Osteoblast (primary cell): ENCODE measurements around the gene SLC23A1. TPM values are rescaled to one million over a fixed set of nuclear protein-coding genes. Genes with fewer than 3 reads are reported as not detected.

Experiments
- DNase-seq: peaks from one replicate; pipeline ENCODE4 v3.0.0; 2011; ENCODE audit warnings: low spot score, mixed read lengths; ENCODE audit not compliant: insufficient read length; ENCODE audit errors: missing footprints
- H2AFZ ChIP-seq: 2 replicates; pipeline ENCODE4 v1.6.0; 2011; ENCODE audit warnings: mild to moderate bottlenecking, low read length
- H3K27ac ChIP-seq: 2 replicates; pipeline ENCODE4 v1.5.1; 2011; ENCODE audit warnings: mild to moderate bottlenecking, low read depth, low read length, moderate library complexity
- H3K27me3 ChIP-seq: 2 replicates; pipeline ENCODE4 v1.6.0; 2012; ENCODE audit warnings: mild to moderate bottlenecking, control low read depth, inconsistent platforms, low read length, moderate library complexity; ENCODE audit not compliant: insufficient read depth
- H3K36me3 ChIP-seq: 2 replicates; pipeline ENCODE4 v1.5.1; 2011; ENCODE audit warnings: mild to moderate bottlenecking, low read length, control low read depth, moderate library complexity; ENCODE audit not compliant: insufficient read depth
- H3K4me1 ChIP-seq: 2 replicates; pipeline ENCODE4 v1.5.1; 2011; ENCODE audit warnings: mild to moderate bottlenecking, low read length, control low read depth, moderate library complexity; ENCODE audit not compliant: insufficient read depth
- H3K4me2 ChIP-seq: 2 replicates; pipeline ENCODE4 v1.6.0; 2011; ENCODE audit warnings: mild to moderate bottlenecking, low read length; ENCODE audit not compliant: insufficient read depth
- H3K4me3 ChIP-seq: fragments of 200-600 bp; sonication (generic); 3 replicates; pipeline ENCODE4 v1.5.1; 2012; ENCODE audit warnings: mild to moderate bottlenecking, low read length, inconsistent platforms; ENCODE audit not compliant: insufficient read depth
- H3K79me2 ChIP-seq: 2 replicates; pipeline ENCODE4 v1.6.0; 2012; ENCODE audit warnings: mild to moderate bottlenecking, low read length, control low read depth, inconsistent platforms; ENCODE audit not compliant: insufficient read depth
- H3K9me3 ChIP-seq: 2 replicates; pipeline ENCODE4 v1.5.1; 2011; ENCODE audit warnings: low read depth, low read length, control low read depth
- H4K20me1 ChIP-seq: 2 replicates; pipeline ENCODE4 v1.6.0; 2012; ENCODE audit warnings: mild to moderate bottlenecking, low read length, control low read depth; ENCODE audit not compliant: insufficient read depth
- CTCF ChIP-seq: IDR thresholded peaks from 2 replicates; pipeline ENCODE4 v1.5.1; 2011; ENCODE audit warnings: mild to moderate bottlenecking, low read depth, low read length, moderate library complexity; ENCODE audit errors: extremely low read depth
- total RNA-seq: library from RNA; depleted of rRNA; stranded (reverse); fragments of >200 nt; gene quantifications from 2 replicates; pipeline ENCODE4 v1.2.3, GENCODE V29; 2012

The SLC23A1 gene
- total RNA-seq, 1 donor: not detected

GRCh38 chr5:139342423-139342723 lies 40.7 kb downstream of the SLC23A1 start:
- Histone ChIP-seq H3K4me2 (peak overlapping the region; percentile 100), H4K20me1 (peaks cover 40% of the 10 kb centered on the region)

GRCh38 chr5:139341689-139342422 lies 41.2 kb downstream of the SLC23A1 start, which contains the start of gene PAIP2:
Gene PAIP2 (plus strand): TSS chr5:139341854. CDS start chr5:139363785, 21,931 bp downstream.
- peak within 1 kb of the TSS; percentile 99 for H3K4me3 ChIP-seq
- peaks cover 53% of the 10 kb centered on the region for H3K79me2 ChIP-seq
- peak within 1 kb of the TSS; percentile 100 for H3K27ac ChIP-seq

More at GRCh38 chr5:139342423-139342723, 40.7 kb downstream of the SLC23A1 start:
- peak; percentile 50 for DNase-seq
- Histone ChIP-seq H3K79me2 (peaks cover 58% of the 10 kb centered on the region), H3K36me3 (peaks cover 4% of the 10 kb centered on the region), H3K27ac (peak overlapping the region; percentile 100), H3K4me3 (peak overlapping the region; percentile 99), H3K4me1 (peaks cover 22% of the 10 kb centered on the region), H3K27me3 (no peaks in the 10 kb centered on the region), H3K9me3 (no peaks in the 10 kb centered on the region), H2AFZ (no peak overlapping the region)
- TF ChIP-seq CTCF: no peak

GRCh38 chr5:139341187-139341688 lies 41.9 kb downstream of the SLC23A1 start:
- H3K27ac ChIP-seq: peak overlapping the region; percentile 100
- H3K4me3 ChIP-seq: peak overlapping the region; percentile 99
- H2AFZ ChIP-seq: peak overlapping the region; percentile 80
- H3K36me3 ChIP-seq: peaks cover 4% of the 10 kb centered on the region
- H3K4me2 ChIP-seq: peak overlapping the region; percentile 100
- DNase-seq: peak; percentile 78
- TF ChIP-seq CTCF: no peak
- no peaks in the 10 kb centered on the region for H3K9me3 ChIP-seq
- peaks cover 33% of the 10 kb centered on the region for H4K20me1 ChIP-seq
- H3K79me2 ChIP-seq: peaks cover 46% of the 10 kb centered on the region
- no peaks in the 10 kb centered on the region for H3K27me3 ChIP-seq
- H3K4me1 ChIP-seq: peaks cover 27% of the 10 kb centered on the region

More at GRCh38 chr5:139341689-139342422, 41.2 kb downstream of the SLC23A1 start, which contains the start of gene PAIP2:
- peak within 1 kb of the TSS; percentile 100 for H3K4me2 ChIP-seq
- H4K20me1 ChIP-seq: peaks cover 39% of the 10 kb centered on the region
- peaks cover 4% of the 10 kb centered on the region for H3K36me3 ChIP-seq
- H3K27me3 ChIP-seq: no peaks in the 10 kb centered on the region
- peak; percentile 72 for TF ChIP-seq CTCF
- H3K9me3 ChIP-seq: no peaks in the 10 kb centered on the region
- peak; percentile 95 for DNase-seq
- H2AFZ ChIP-seq: peak within 1 kb of the TSS; percentile 85
- H3K4me1 ChIP-seq: peaks cover 22% of the 10 kb centered on the region

GRCh38 chr5:139340051-139340450 lies 43.0 kb downstream of the SLC23A1 start:
- H4K20me1 ChIP-seq: peaks cover 34% of the 10 kb centered on the region
- no peak overlapping the region for H2AFZ ChIP-seq
- H3K79me2 ChIP-seq: peaks cover 35% of the 10 kb centered on the region
- DNase-seq: no peak
- H3K27ac ChIP-seq: no peak overlapping the region
- H3K9me3 ChIP-seq: no peaks in the 10 kb centered on the region
- TF ChIP-seq CTCF: no peak
- H3K4me1 ChIP-seq: peaks cover 30% of the 10 kb centered on the region
- peaks cover 4% of the 10 kb centered on the region for H3K36me3 ChIP-seq
- no peaks in the 10 kb centered on the region for H3K27me3 ChIP-seq
- H3K4me3 ChIP-seq: no peak overlapping the region
- H3K4me2 ChIP-seq: no peak overlapping the region
